Lung (tissue), 12 donors: Measurements from ENCODE around the gene CDH13. TPM values are rescaled to one million over a fixed set of nuclear protein-coding genes. Genes with fewer than 3 reads are reported as not detected.

ENCODE experiments used
- ATAC-seq: fragments of 200-7000 bp; cut with Tn5 transposase; one replicate; pipeline ENCODE4 v1.9.1; 2020; ENCODE audit warnings: moderate number of reproducible peaks; ENCODE audit not compliant: insufficient read depth, low FRiP score
- DNase-seq, 3 donors: peaks; one replicate each; pipeline ENCODE4 v3.0.0-alpha.2; 2013 to 2017
- H3K27ac ChIP-seq, 2 donors: one replicate each; pipeline ENCODE4 v1.5.1; 2013; ENCODE audit warnings: mild to moderate bottlenecking in 2 of 2, moderate library complexity in 2 of 2, control low read depth in 1 of 2, inconsistent platforms in 1 of 2, low read depth in 1 of 2, low read length in 1 of 2
- H3K27me3 ChIP-seq, 3 donors: one replicate each; pipeline ENCODE4 v1.5.1; 2013; ENCODE audit warnings: low read length in 2 of 3; ENCODE audit not compliant: control insufficient read depth in 3 of 3, insufficient read depth in 3 of 3
- H3K36me3 ChIP-seq, 4 donors: one replicate each; pipeline ENCODE4 v1.5.1; 2013; ENCODE audit warnings: low read length in 4 of 4, mild to moderate bottlenecking in 1 of 4, moderate library complexity in 1 of 4; ENCODE audit not compliant: control insufficient read depth in 4 of 4, insufficient read depth in 4 of 4
- H3K4me1 ChIP-seq, 5 donors: one replicate each; pipeline ENCODE4 v1.5.1; 2013; ENCODE audit warnings: low read length in 5 of 5, mild to moderate bottlenecking in 2 of 5, moderate library complexity in 1 of 5; ENCODE audit not compliant: control insufficient read depth in 5 of 5, insufficient read depth in 5 of 5
- H3K4me3 ChIP-seq: one replicate; pipeline ENCODE4 v1.5.1; 2013; ENCODE audit warnings: mild to moderate bottlenecking, control low read depth, moderate library complexity
- H3K9ac ChIP-seq, 2 donors: one replicate each; pipeline ENCODE4 v1.5.1; 2013; ENCODE audit warnings: low read length in 2 of 2, control low read depth in 1 of 2; ENCODE audit not compliant: insufficient read depth in 1 of 2
- H3K9me3 ChIP-seq, 4 donors: one replicate each; pipeline ENCODE4 v1.5.1; 2013; ENCODE audit warnings: low read length in 3 of 4, mild to moderate bottlenecking in 1 of 4, moderate library complexity in 1 of 4; ENCODE audit not compliant: control insufficient read depth in 4 of 4, insufficient read depth in 3 of 4
- CTCF ChIP-seq: IDR thresholded peaks from 2 replicates; pipeline ENCODE4 v1.5.1; 2012; ENCODE audit warnings: mild to moderate bottlenecking; ENCODE audit errors: control extremely low read depth, extremely low read depth
- WGBS, 2 donors: extraction: QIAGEN DNeasy Blood & Tissue Kit; methylation state at CpG; one replicate each; pipeline ENCODE4 v1.1.7; 2013; 5-methylcytosine and 5-hydroxymethylcytosine counted together
- polyA plus RNA-seq, 2 donors: library from polyadenylated mRNA; stranded (reverse); fragments of 200-250 nt; gene quantifications; one replicate each; pipeline ENCODE4 v1.2.1, GENCODE V29; 2013
- total RNA-seq, 2 donors: library from RNA; depleted of rRNA in 1 of 2; stranded (reverse); fragments of >200 nt in 1 of 2; gene quantifications; one replicate each; pipeline ENCODE4 v1.2.1, GENCODE V29; 2014 to 2021
- donor health status: control.
- donor health status: control.
- donor health status: Bipolar disorder and iron deficiency.
- donor health status: healthy.
- donor health status: DM: yes; HTN: yes; CAD: no.

Gene CDH13
- total and polyA plus RNA-seq, 4 donors, result 2.1 to 12.3 (median 7.3) TPM

GRCh38 chr16:83623091-83623730, 996.4 kb downstream of the CDH13 start:
- 80 to 88% methylated on average over 17 of the region's 17 CpGs for WGBS, 2 donors
- Histone ChIP-seq H3K9ac (no peak overlapping the region), H3K9me3 (peaks cover 0 to 1% (median 0%) of the 10 kb centered on the region in 4 donors), H3K27ac (no peak overlapping the region), H3K4me1 (no peaks in the 10 kb centered on the region), H3K4me3 (no peak overlapping the region), H3K36me3 (no peaks in the 10 kb centered on the region), H3K27me3 (no peaks in the 10 kb centered on the region)
- no peak for TF ChIP-seq CTCF
- DNase-seq (no peak), ATAC-seq (no peak)

- no peaks in the 10 kb centered on the region for H3K4me1 ChIP-seq
- H3K27me3 ChIP-seq, result no peaks in the 10 kb centered on the region
- no peak overlapping the region for H3K9ac ChIP-seq
- WGBS, 2 donors, result 70 to 78% methylated on average over 6 of the region's 6 CpGs
- no peak overlapping the region for H3K27ac ChIP-seq
- H3K9me3 ChIP-seq, result peaks cover 0 to 1% (median 0%) of the 10 kb centered on the region in 4 donors
- ATAC-seq (no peak), DNase-seq (no peak)
- H3K36me3 ChIP-seq, result no peaks in the 10 kb centered on the region
- no peak overlapping the region for H3K4me3 ChIP-seq
- no peak for TF ChIP-seq CTCF
These were observed 997.1 kb downstream of the CDH13 start for GRCh38 chr16:83623892-83624291.

GRCh38 chr16:83624429-83625120, 997.8 kb downstream of the CDH13 start:
- Histone ChIP-seq H3K27me3 (peaks cover 0 to 1% (median 0%) of the 10 kb centered on the region in 3 donors), H3K4me3 (no peak overlapping the region), H3K36me3 (no peaks in the 10 kb centered on the region), H3K9ac (no peak overlapping the region), H3K27ac (no peak overlapping the region), H3K4me1 (no peaks in the 10 kb centered on the region), H3K9me3 (peaks cover 0 to 1% (median 0%) of the 10 kb centered on the region in 4 donors)
- DNase-seq (no peak), ATAC-seq (no peak)
- no peak for TF ChIP-seq CTCF
- WGBS, 2 donors, result 85% methylated on average over 11 of the region's 11 CpGs
